ENCODE data around the gene UBE2R2.
"Not testable (repeated sequence)": the region's sequence is repeated elsewhere in the genome, so short reads cannot be mapped to it uniquely, and the experiment has no call there.

Gene UBE2R2

GRCh38 chr9:33799928-33800704 lies 16.8 kb upstream of the UBE2R2 start:
- Histone ChIP-seq H3K4me1 (ENCODE audit: control insufficient read depth, insufficient read depth, low read length) (no peaks in the 10 kb centered on the region), H3K36me3 (ENCODE audit: control insufficient read depth in 2 of 2, insufficient read depth in 2 of 2, low read length in 2 of 2) (no peaks in the 10 kb centered on the region), H3K9ac (ENCODE audit: low read length in 2 of 2) (no peak overlapping the region), H3K9me3 (ENCODE audit: control insufficient read depth in 2 of 2, low read length in 2 of 2) (no peaks in the 10 kb centered on the region), H3K27me3 (ENCODE audit: control insufficient read depth in 1 of 2, insufficient read depth in 2 of 2, low read length in 2 of 2) (peaks cover 0 to 6% of the 10 kb centered on the region in 2 donors), H3K4me3 (ENCODE audit: low read length in 2 of 2) (no peak overlapping the region), H3K27ac (ENCODE audit: low read length) (no peak overlapping the region)

GRCh38 chr9:33800886-33801285 lies 16.1 kb upstream of the UBE2R2 start:
- Histone ChIP-seq H3K27me3 (ENCODE audit: control insufficient read depth in 1 of 2, insufficient read depth in 2 of 2, low read length in 2 of 2) (peaks cover 0 to 6% of the 10 kb centered on the region in 2 donors), H3K36me3 (ENCODE audit: control insufficient read depth in 2 of 2, insufficient read depth in 2 of 2, low read length in 2 of 2) (no peaks in the 10 kb centered on the region), H3K4me3 (ENCODE audit: low read length in 2 of 2) (no peak overlapping the region), H3K9ac (ENCODE audit: low read length in 2 of 2) (no peak overlapping the region), H3K9me3 (ENCODE audit: control insufficient read depth in 2 of 2, low read length in 2 of 2) (no peaks in the 10 kb centered on the region), H3K27ac (ENCODE audit: low read length) (no peak overlapping the region), H3K4me1 (ENCODE audit: control insufficient read depth, insufficient read depth, low read length) (no peaks in the 10 kb centered on the region)

GRCh38 chr9:33801943-33802500 lies 14.9 kb upstream of the UBE2R2 start:
- H3K4me1 ChIP-seq (ENCODE audit: control insufficient read depth, insufficient read depth, low read length); H3K9me3 ChIP-seq (ENCODE audit: control insufficient read depth in 2 of 2, low read length in 2 of 2): not testable (repeated sequence)

GRCh38 chr9:33804196-33804595 lies 12.8 kb upstream of the UBE2R2 start:
- not testable (repeated sequence) for H3K9ac ChIP-seq (ENCODE audit: low read length in 2 of 2); H3K4me3 ChIP-seq (ENCODE audit: low read length in 2 of 2); H3K9me3 ChIP-seq (ENCODE audit: control insufficient read depth in 2 of 2, low read length in 2 of 2); H3K27ac ChIP-seq (ENCODE audit: low read length); H3K4me1 ChIP-seq (ENCODE audit: control insufficient read depth, insufficient read depth, low read length); H3K27me3 ChIP-seq (ENCODE audit: control insufficient read depth in 1 of 2, insufficient read depth in 2 of 2, low read length in 2 of 2); H3K36me3 ChIP-seq (ENCODE audit: control insufficient read depth in 2 of 2, insufficient read depth in 2 of 2, low read length in 2 of 2)

More at GRCh38 chr9:33801943-33802500, 14.9 kb upstream of the UBE2R2 start:
- not testable (repeated sequence) for H3K9ac ChIP-seq (ENCODE audit: low read length in 2 of 2); H3K27ac ChIP-seq (ENCODE audit: low read length); H3K4me3 ChIP-seq (ENCODE audit: low read length in 2 of 2); H3K36me3 ChIP-seq (ENCODE audit: control insufficient read depth in 2 of 2, insufficient read depth in 2 of 2, low read length in 2 of 2); H3K27me3 ChIP-seq (ENCODE audit: control insufficient read depth in 1 of 2, insufficient read depth in 2 of 2, low read length in 2 of 2)

- H3K27me3 ChIP-seq (ENCODE audit: control insufficient read depth in 1 of 2, insufficient read depth in 2 of 2, low read length in 2 of 2); H3K4me1 ChIP-seq (ENCODE audit: control insufficient read depth, insufficient read depth, low read length); H3K36me3 ChIP-seq (ENCODE audit: control insufficient read depth in 2 of 2, insufficient read depth in 2 of 2, low read length in 2 of 2); H3K9me3 ChIP-seq (ENCODE audit: control insufficient read depth in 2 of 2, low read length in 2 of 2); H3K9ac ChIP-seq (ENCODE audit: low read length in 2 of 2); H3K27ac ChIP-seq (ENCODE audit: low read length); H3K4me3 ChIP-seq (ENCODE audit: low read length in 2 of 2): not testable (repeated sequence)
Observed at GRCh38 chr9:33807156-33807555, 9.8 kb upstream of the UBE2R2 start.

GRCh38 chr9:33808979-33809322 lies 8.0 kb upstream of the UBE2R2 start:
- not testable (repeated sequence) for H3K4me3 ChIP-seq (ENCODE audit: low read length in 2 of 2); H3K27me3 ChIP-seq (ENCODE audit: control insufficient read depth in 1 of 2, insufficient read depth in 2 of 2, low read length in 2 of 2); H3K4me1 ChIP-seq (ENCODE audit: control insufficient read depth, insufficient read depth, low read length)

GRCh38 chr9:33809506-33809905 lies 7.5 kb upstream of the UBE2R2 start:
- Histone ChIP-seq H3K4me1 (ENCODE audit: control insufficient read depth, insufficient read depth, low read length) (peaks cover 12% of the 10 kb centered on the region), H3K9ac (ENCODE audit: low read length in 2 of 2) (no peak overlapping the region), H3K36me3 (ENCODE audit: control insufficient read depth in 2 of 2, insufficient read depth in 2 of 2, low read length in 2 of 2) (no peaks in the 10 kb centered on the region), H3K4me3 (ENCODE audit: low read length in 2 of 2) (no peak overlapping the region), H3K9me3 (ENCODE audit: control insufficient read depth in 2 of 2, low read length in 2 of 2) (no peaks in the 10 kb centered on the region), H3K27me3 (ENCODE audit: control insufficient read depth in 1 of 2, insufficient read depth in 2 of 2, low read length in 2 of 2) (no peaks in the 10 kb centered on the region), H3K27ac (ENCODE audit: low read length) (no peak overlapping the region)

More at GRCh38 chr9:33808979-33809322, 8.0 kb upstream of the UBE2R2 start:
- not testable (repeated sequence) for H3K9me3 ChIP-seq (ENCODE audit: control insufficient read depth in 2 of 2, low read length in 2 of 2); H3K27ac ChIP-seq (ENCODE audit: low read length); H3K36me3 ChIP-seq (ENCODE audit: control insufficient read depth in 2 of 2, insufficient read depth in 2 of 2, low read length in 2 of 2); H3K9ac ChIP-seq (ENCODE audit: low read length in 2 of 2)

GRCh38 chr9:33813712-33814641 lies 3.0 kb upstream of the UBE2R2 start:
- no peaks in the 10 kb centered on the region for H3K9me3 ChIP-seq (ENCODE audit: control insufficient read depth in 2 of 2, low read length in 2 of 2)
- H3K27ac ChIP-seq (ENCODE audit: low read length), result peak overlapping the region; percentile 33
- H3K9ac ChIP-seq (ENCODE audit: low read length in 2 of 2), result no peak overlapping the region
- no peaks in the 10 kb centered on the region for H3K27me3 ChIP-seq (ENCODE audit: control insufficient read depth in 1 of 2, insufficient read depth in 2 of 2, low read length in 2 of 2)
- H3K4me1 ChIP-seq (ENCODE audit: control insufficient read depth, insufficient read depth, low read length), result peaks cover 18% of the 10 kb centered on the region
- no peak overlapping the region for H3K4me3 ChIP-seq (ENCODE audit: low read length in 2 of 2)
- H3K36me3 ChIP-seq (ENCODE audit: control insufficient read depth in 2 of 2, insufficient read depth in 2 of 2, low read length in 2 of 2), result no peaks in the 10 kb centered on the region

- no peak overlapping the region for H3K9ac ChIP-seq (ENCODE audit: low read length in 2 of 2)
- H3K36me3 ChIP-seq (ENCODE audit: control insufficient read depth in 2 of 2, insufficient read depth in 2 of 2, low read length in 2 of 2), result no peaks in the 10 kb centered on the region
- peak overlapping the region; percentile 92 for H3K27ac ChIP-seq (ENCODE audit: low read length)
- H3K4me1 ChIP-seq (ENCODE audit: control insufficient read depth, insufficient read depth, low read length), result peaks cover 16% of the 10 kb centered on the region
- H3K9me3 ChIP-seq (ENCODE audit: control insufficient read depth in 2 of 2, low read length in 2 of 2), result no peaks in the 10 kb centered on the region
- H3K4me3 ChIP-seq (ENCODE audit: low read length in 2 of 2), result no peak overlapping the region
- H3K27me3 ChIP-seq (ENCODE audit: control insufficient read depth in 1 of 2, insufficient read depth in 2 of 2, low read length in 2 of 2), result no peaks in the 10 kb centered on the region
Observed at GRCh38 chr9:33815781-33816180, 1.2 kb upstream of the UBE2R2 start.

- Histone ChIP-seq H3K27ac (ENCODE audit: low read length) (peak overlapping the region; percentile 92), H3K4me1 (ENCODE audit: control insufficient read depth, insufficient read depth, low read length) (peaks cover 16% of the 10 kb centered on the region), H3K9me3 (ENCODE audit: control insufficient read depth in 2 of 2, low read length in 2 of 2) (no peaks in the 10 kb centered on the region), H3K4me3 (ENCODE audit: low read length in 2 of 2) (peak overlapping the region; percentile 80 to 88), H3K36me3 (ENCODE audit: control insufficient read depth in 2 of 2, insufficient read depth in 2 of 2, low read length in 2 of 2) (no peaks in the 10 kb centered on the region), H3K27me3 (ENCODE audit: control insufficient read depth in 1 of 2, insufficient read depth in 2 of 2, low read length in 2 of 2) (no peaks in the 10 kb centered on the region), H3K9ac (ENCODE audit: low read length in 2 of 2) (peak overlapping the region; percentile 86 to 93)
Observed at GRCh38 chr9:33817327-33818166, 587 bp downstream of the UBE2R2 start.

Data from stomach smooth muscle (tissue), 2 donors.